Epithelial cell of proximal tubule (primary cell): ENCODE measurements around the gene ALKBH5. TPM values are rescaled to one million over a fixed set of nuclear protein-coding genes. Genes with fewer than 3 reads are reported as not detected.

Source experiments
- DNase-seq: peaks from one replicate; pipeline ENCODE4 v3.0.0-alpha.2; 2011; ENCODE audit warnings: low read depth
- H3K4me3 ChIP-seq: 2 replicates; pipeline ENCODE4 v1.5.1; 2011; ENCODE audit warnings: low read depth, mild to moderate bottlenecking, low read length
- total RNA-seq: library from RNA; depleted of rRNA; stranded (reverse); fragments of >200 nt; gene quantifications from 2 replicates; pipeline ENCODE4 v1.2.3, GENCODE V29; 2015
- TF ChIP-seq, protein P1 (sequence below): conservative IDR thresholded peaks from 2 replicates; pipeline ENCODE4 v1.5.1; 2012; ENCODE audit warnings: low read depth, mild to moderate bottlenecking, low read length

The ALKBH5 gene
- total RNA-seq, 1 donor from 2014 or later: 81.2 TPM

DNA sequence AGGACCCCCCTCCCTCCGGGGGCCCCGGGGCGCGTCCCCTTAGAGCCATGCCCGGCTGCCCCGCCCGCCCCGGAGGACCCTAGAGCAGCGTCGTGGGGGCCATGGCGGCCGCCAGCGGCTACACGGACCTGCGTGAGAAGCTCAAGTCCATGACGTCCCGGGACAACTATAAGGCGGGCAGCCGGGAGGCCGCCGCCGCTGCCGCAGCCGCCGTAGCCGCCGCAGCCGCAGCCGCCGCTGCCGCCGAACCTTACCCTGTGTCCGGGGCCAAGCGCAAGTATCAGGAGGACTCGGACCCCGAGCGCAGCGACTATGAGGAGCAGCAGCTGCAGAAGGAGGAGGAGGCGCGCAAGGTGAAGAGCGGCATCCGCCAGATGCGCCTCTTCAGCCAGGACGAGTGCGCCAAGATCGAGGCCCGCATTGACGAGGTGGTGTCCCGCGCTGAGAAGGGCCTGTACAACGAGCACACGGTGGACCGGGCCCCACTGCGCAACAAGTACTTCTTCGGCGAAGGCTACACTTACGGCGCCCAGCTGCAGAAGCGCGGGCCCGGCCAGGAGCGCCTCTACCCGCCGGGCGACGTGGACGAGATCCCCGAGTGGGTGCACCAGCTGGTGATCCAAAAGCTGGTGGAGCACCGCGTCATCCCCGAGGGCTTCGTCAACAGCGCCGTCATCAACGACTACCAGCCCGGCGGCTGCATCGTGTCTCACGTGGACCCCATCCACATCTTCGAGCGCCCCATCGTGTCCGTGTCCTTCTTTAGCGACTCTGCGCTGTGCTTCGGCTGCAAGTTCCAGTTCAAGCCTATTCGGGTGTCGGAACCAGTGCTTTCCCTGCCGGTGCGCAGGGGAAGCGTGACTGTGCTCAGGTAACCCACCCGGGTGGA lies 759 bp downstream of the ALKBH5 start:
- TF ChIP-seq, protein P1, sequence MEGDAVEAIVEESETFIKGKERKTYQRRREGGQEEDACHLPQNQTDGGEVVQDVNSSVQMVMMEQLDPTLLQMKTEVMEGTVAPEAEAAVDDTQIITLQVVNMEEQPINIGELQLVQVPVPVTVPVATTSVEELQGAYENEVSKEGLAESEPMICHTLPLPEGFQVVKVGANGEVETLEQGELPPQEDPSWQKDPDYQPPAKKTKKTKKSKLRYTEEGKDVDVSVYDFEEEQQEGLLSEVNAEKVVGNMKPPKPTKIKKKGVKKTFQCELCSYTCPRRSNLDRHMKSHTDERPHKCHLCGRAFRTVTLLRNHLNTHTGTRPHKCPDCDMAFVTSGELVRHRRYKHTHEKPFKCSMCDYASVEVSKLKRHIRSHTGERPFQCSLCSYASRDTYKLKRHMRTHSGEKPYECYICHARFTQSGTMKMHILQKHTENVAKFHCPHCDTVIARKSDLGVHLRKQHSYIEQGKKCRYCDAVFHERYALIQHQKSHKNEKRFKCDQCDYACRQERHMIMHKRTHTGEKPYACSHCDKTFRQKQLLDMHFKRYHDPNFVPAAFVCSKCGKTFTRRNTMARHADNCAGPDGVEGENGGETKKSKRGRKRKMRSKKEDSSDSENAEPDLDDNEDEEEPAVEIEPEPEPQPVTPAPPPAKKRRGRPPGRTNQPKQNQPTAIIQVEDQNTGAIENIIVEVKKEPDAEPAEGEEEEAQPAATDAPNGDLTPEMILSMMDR: no peak
- peak overlapping the region; percentile 77 for H3K4me3 ChIP-seq
- no peak for DNase-seq

DNA sequence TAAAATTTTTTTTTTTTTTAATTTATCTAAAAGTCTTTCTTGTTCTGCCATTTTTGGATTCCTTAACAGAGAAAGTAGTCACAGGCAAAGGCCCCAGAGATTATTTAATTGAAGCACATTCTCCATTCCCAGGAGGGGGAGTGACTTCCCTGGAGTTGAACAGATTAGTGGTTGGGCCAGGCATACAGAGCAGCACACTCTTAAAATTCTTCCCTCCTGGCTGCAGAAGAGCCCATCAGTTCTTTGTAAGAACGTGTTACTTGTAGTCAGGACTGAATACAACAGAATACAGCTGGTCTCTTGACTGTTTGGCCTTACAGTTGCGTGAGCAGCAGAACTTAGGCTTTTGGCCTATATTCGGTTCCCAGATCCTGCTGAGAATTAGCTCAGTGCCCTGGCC lies 1.8 kb downstream of the ALKBH5 start:
- TF ChIP-seq, protein P1: no peak
- peak overlapping the region; percentile 77 for H3K4me3 ChIP-seq
- no peak for DNase-seq

DNA sequence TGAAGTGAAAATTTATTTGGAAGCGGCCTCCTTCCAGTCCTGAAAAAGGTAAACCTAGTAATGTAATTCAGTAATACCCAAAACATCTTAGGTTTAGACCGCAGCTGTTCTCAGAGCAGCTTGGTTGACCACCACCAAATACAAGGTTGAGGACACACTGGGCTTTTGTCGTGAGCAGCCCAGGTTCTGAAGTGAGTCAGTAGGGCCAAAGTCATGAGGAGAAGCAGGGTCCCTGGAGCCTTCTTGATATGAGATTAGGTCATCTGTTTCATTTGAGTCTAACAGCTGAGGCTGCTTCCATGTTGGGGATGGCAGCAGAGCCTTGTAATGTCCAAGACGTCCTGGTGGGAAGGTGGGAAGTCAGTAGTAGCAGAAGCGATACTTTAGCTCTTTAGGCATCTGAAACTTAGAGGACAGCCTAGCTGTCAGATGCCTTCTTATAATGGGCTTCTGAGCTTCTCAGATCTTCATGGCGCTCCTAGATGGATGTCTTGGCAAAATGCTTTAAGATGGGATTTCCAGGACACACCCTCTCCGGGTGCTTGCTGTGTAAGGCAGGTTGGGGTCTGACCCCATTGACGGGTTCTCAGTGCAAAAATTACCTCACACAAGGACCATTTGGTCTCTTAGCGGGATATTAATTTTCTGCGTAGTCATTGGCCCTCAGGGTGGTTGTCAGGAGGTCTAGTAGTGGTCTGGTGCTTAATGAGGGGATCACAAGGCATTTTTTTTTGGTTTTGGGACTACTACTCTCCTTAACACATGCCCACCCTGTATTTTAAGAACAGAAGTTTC lies 2.4 kb downstream of the ALKBH5 start:
- DNase-seq: no peak
- peak overlapping the region; percentile 77 for H3K4me3 ChIP-seq
- TF ChIP-seq, protein P1: no peak

DNA sequence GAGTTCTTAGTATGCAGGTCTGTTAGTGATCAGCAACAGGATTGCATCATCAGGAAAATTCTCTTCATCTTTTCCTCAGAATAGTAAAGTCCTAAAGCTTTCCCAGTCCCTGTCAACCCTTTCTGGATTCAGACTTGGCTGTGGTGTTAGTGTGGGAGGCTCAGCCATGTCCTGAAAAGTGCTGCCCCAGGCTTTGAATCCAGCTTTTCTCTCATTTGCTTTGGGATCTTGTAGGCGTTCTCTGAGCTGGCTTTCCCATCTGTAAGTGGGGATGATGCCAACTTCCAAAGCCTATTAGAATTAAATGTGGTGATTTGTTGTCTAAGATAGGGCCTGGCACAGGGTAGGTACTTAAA lies 3.0 kb downstream of the ALKBH5 start:
- TF ChIP-seq, protein P1: no peak
- H3K4me3 ChIP-seq: peak overlapping the region; percentile 77
- DNase-seq: no peak

DNA sequence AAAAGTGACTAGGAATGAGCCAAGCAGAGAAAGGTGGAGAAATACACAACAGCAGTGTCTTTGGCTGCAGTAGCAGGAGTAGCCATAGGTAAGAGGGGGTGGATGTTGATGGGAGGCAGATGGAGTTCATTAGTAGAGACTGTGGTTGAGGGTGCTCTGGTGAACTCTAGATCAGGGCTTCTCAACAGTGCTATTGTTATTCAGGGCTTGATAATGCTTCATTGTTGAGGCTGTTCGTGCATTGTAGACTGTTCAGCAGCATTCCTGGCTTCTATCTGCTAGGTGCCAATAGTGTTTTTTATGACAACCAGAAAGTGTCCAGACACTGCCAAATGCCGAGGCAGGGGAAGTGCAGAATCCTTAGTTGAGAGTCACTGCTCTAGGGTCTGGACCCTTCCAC lies 3.6 kb downstream of the ALKBH5 start:
- peak overlapping the region; percentile 77 for H3K4me3 ChIP-seq
- TF ChIP-seq, protein P1: no peak
- no peak for DNase-seq

DNA sequence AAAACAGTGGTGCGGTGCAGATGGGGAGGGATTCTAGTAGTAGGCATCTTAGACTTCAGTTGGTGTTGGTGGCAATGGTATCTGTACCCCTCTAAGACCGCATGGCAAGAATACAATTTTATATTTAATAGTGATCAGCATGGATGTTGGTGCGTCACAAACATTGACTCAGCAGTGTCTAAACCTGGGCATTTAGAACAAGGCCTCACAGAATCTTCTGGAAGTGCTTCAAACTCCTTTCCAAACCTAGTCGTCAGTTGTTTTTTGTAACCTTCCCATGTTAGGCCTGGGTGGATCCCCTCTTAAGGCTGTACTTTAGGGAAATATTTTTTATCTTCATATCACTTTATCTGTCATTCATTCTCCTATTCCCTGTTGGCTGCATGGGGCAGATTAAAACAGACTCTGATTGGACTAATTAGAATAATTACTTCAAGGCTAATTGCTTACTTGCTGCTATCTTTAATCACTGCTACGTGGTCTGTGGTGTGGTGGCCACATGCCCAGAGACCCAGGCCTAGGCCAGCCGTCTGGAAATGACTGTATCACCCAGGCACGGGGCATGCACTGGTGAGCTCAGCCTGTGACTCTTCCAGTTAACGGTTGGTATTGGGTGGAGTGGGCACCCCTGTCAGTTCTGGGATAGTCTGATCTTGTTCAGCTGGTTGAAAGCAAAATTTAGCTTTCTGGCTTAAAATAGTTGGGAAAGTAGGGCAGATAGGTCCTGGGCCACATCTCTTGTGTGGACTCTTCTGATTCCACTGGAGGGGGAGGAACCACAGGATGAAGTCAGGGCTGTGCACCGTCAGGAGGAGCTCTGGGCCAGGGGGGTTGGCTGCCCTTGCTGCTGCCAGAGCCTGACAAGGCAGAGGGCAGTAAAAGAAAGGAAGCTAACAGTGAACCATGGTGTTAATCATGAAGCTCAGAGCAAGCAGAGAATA lies 4.5 kb downstream of the ALKBH5 start:
- TF ChIP-seq, protein P1: no peak
- H3K4me3 ChIP-seq: peak overlapping the region; percentile 77
- DNase-seq: no peak
